DOHH2 (cell line): ENCODE results near the gene CLASP1.

Experiments used
- EZH2phosphoT487 ChIP-seq: fragments of 200-600 bp; sonication (generic); IDR thresholded peaks from 2 replicates; pipeline ENCODE4 v1.6.1; 2017; ENCODE audit warnings: borderline replicate concordance, mild to moderate bottlenecking, antibody characterized with exemption, low read length, moderate library complexity, mixed read lengths
- TF ChIP-seq, protein P1 (sequence below): fragments of 200-600 bp; sonication (generic); IDR thresholded peaks from one replicate; pipeline ENCODE4 v1.5.1; 2014; ENCODE audit warnings: antibody characterized with exemption, mild to moderate bottlenecking, low read depth, low read length; ENCODE audit not compliant: poor library complexity, severe bottlenecking

DNA sequence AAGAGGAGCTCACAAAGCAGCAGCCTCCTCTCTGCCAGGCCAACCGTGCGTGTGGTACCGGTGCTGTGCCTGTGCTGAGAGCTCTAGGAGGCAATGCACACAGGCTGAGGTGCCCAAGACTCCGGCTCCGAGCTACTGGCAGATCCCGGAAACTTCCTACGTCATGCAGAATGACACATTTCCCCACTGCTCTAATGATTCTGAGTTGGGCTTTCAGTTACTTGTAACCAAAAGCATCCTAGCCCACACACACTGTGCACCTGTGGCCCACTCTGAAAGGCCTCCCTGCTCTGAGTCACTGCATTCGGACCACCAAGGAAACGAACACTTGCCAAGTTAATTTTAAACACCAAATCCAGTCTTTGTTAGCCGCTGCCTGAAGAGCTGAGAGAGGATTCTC lies 127.9 kb downstream of the CLASP1 start:
- TF ChIP-seq, protein P1, sequence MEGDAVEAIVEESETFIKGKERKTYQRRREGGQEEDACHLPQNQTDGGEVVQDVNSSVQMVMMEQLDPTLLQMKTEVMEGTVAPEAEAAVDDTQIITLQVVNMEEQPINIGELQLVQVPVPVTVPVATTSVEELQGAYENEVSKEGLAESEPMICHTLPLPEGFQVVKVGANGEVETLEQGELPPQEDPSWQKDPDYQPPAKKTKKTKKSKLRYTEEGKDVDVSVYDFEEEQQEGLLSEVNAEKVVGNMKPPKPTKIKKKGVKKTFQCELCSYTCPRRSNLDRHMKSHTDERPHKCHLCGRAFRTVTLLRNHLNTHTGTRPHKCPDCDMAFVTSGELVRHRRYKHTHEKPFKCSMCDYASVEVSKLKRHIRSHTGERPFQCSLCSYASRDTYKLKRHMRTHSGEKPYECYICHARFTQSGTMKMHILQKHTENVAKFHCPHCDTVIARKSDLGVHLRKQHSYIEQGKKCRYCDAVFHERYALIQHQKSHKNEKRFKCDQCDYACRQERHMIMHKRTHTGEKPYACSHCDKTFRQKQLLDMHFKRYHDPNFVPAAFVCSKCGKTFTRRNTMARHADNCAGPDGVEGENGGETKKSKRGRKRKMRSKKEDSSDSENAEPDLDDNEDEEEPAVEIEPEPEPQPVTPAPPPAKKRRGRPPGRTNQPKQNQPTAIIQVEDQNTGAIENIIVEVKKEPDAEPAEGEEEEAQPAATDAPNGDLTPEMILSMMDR: no peak
- no peak for TF ChIP-seq EZH2phosphoT487
